ENCODE data around the gene COPE. TPM values are rescaled to one million over a fixed set of nuclear protein-coding genes. Genes with fewer than 3 reads are reported as not detected.

Gene COPE
- total and polyA plus RNA-seq, 2 of the 8 experiments (the other 6 are each of a cell fraction or from before 2014, with no cell fraction given), result 178 to 356 TPM

DNA sequence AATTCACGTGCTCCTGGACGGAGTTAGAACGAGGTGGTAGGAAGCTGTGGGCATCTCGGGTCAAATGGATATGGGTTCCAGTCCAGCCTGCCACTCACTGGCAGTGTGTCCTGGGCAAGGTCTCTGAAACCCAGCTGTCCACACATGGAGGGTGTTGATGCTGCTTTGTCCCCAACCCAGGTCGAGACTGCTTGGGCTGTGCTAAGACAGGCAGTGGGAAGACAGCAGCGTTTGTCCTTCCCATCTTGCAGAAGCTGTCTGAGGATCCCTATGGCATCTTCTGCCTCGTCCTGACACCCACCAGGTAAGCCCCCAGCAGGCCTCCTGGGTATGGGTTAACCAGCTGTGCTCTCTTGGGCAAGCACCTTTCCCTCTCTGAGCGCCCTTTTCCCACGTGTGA, 1.2 kb upstream of the COPE start (continued):
- TF ChIP-seq CHD7 (IDR thresholded peaks at IDR 0.05; ENCODE audit: insufficient replicate concordance, low read length) (no peak), RAD21 (IDR thresholded peaks at IDR 0.05 in 1 of 2, conservative IDR thresholded peaks at IDR 0.05 in 1 of 2; ENCODE audit: low read depth in 2 of 2, low read length in 2 of 2) (no peak), JUN (IDR thresholded peaks at IDR 0.05; ENCODE audit: low read depth, low read length) (no peak), FOSL1 (IDR thresholded peaks at IDR 0.05; ENCODE audit: insufficient read depth, low read depth, low read length) (no peak)
- TF ChIP-seq, protein P1, sequence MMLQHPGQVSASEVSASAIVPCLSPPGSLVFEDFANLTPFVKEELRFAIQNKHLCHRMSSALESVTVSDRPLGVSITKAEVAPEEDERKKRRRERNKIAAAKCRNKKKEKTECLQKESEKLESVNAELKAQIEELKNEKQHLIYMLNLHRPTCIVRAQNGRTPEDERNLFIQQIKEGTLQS (IDR thresholded peaks at IDR 0.05; ENCODE audit: insufficient read depth, low read depth, low read length), result no peak
- TF ChIP-seq, protein P2, sequence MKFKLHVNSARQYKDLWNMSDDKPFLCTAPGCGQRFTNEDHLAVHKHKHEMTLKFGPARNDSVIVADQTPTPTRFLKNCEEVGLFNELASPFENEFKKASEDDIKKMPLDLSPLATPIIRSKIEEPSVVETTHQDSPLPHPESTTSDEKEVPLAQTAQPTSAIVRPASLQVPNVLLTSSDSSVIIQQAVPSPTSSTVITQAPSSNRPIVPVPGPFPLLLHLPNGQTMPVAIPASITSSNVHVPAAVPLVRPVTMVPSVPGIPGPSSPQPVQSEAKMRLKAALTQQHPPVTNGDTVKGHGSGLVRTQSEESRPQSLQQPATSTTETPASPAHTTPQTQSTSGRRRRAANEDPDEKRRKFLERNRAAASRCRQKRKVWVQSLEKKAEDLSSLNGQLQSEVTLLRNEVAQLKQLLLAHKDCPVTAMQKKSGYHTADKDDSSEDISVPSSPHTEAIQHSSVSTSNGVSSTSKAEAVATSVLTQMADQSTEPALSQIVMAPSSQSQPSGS (IDR thresholded peaks at IDR 0.05; ENCODE audit: low read length), result no peak
- TF ChIP-seq, protein P3, sequence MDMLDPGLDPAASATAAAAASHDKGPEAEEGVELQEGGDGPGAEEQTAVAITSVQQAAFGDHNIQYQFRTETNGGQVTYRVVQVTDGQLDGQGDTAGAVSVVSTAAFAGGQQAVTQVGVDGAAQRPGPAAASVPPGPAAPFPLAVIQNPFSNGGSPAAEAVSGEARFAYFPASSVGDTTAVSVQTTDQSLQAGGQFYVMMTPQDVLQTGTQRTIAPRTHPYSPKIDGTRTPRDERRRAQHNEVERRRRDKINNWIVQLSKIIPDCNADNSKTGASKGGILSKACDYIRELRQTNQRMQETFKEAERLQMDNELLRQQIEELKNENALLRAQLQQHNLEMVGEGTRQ (IDR thresholded peaks at IDR 0.05; ENCODE audit: low read length), result no peak
